ENCODE results near the gene APOL5. TPM values are rescaled to one million over a fixed set of nuclear protein-coding genes. Genes with fewer than 3 reads are reported as not detected.
"Not testable (repeated sequence)": the region's sequence is repeated elsewhere in the genome, so short reads cannot be mapped to it uniquely, and the experiment has no call there.

APOL5 gene
- total RNA-seq, 1 donor from 2014 or later, result not detected

GRCh38 chr22:35695202-35695601 lies 22.5 kb upstream of the APOL5 start:
- H3K9me3 Mint-ChIP-seq (ENCODE audit: unreplicated experiment), result peaks cover 4% of the 10 kb centered on the region
- H3K9ac ChIP-seq (ENCODE audit: low read length), result no peak overlapping the region
- no peaks in the 10 kb centered on the region for H3K4me1 ChIP-seq (ENCODE audit: insufficient read depth, low read length)
- H3K36me3 ChIP-seq (ENCODE audit: insufficient read depth, low read length), result no peaks in the 10 kb centered on the region
- H3K4me3 Mint-ChIP-seq (ENCODE audit: unreplicated experiment), result no peak overlapping the region
- no peak overlapping the region for H3K27ac Mint-ChIP-seq (ENCODE audit: unreplicated experiment)
- no peaks in the 10 kb centered on the region for H3K79me2 ChIP-seq (ENCODE audit: insufficient read depth, low read length)
- H3K4me2 ChIP-seq (ENCODE audit: low read length), result no peak overlapping the region
- no peak for DNase-seq (ENCODE audit: low read depth)
- TF ChIP-seq CTCF (IDR thresholded peaks at IDR 0.05; ENCODE audit: insufficient read depth, low read depth, low read length), result no peak
- TF ChIP-seq EZH2 (IDR thresholded peaks at IDR 0.05; ENCODE audit: insufficient read depth, low read length), result no peak
- no peak overlapping the region for H3K27ac ChIP-seq (ENCODE audit: low read depth, low read length)
- no peak overlapping the region for H2AFZ ChIP-seq (ENCODE audit: low read depth, low read length)
- H3K27me3 ChIP-seq (ENCODE audit: insufficient read depth, low read length), result peaks cover 2% of the 10 kb centered on the region
- peaks cover 19% of the 10 kb centered on the region for H3K27me3 Mint-ChIP-seq (ENCODE audit: low read depth, unreplicated experiment)
- no peaks in the 10 kb centered on the region for H3K4me1 Mint-ChIP-seq (ENCODE audit: low read depth, unreplicated experiment)
- H3K9me3 ChIP-seq (ENCODE audit: insufficient read depth, low read depth, low read length), result no peaks in the 10 kb centered on the region
- H3K4me3 ChIP-seq (ENCODE audit: insufficient read depth, low read depth, low read length), result no peak overlapping the region
- H3K36me3 Mint-ChIP-seq (ENCODE audit: low read depth, unreplicated experiment), result no peaks in the 10 kb centered on the region
- FAIRE-seq, result no peak
- no peaks in the 10 kb centered on the region for H4K20me1 ChIP-seq (ENCODE audit: insufficient read depth, low read length)

GRCh38 chr22:35697142-35697541 lies 20.5 kb upstream of the APOL5 start:
- Histone ChIP-seq H3K79me2 (ENCODE audit: insufficient read depth, low read length) (no peaks in the 10 kb centered on the region), H3K4me1 (ENCODE audit: insufficient read depth, low read length) (no peaks in the 10 kb centered on the region), H2AFZ (ENCODE audit: low read depth, low read length) (no peak overlapping the region), H3K9ac (ENCODE audit: low read length) (no peak overlapping the region), H3K4me3 (ENCODE audit: insufficient read depth, low read depth, low read length) (no peak overlapping the region), H3K27me3 (ENCODE audit: insufficient read depth, low read length) (peaks cover 5% of the 10 kb centered on the region), H4K20me1 (ENCODE audit: insufficient read depth, low read length) (no peaks in the 10 kb centered on the region), H3K4me2 (ENCODE audit: low read length) (no peak overlapping the region), H3K27ac (ENCODE audit: low read depth, low read length) (no peak overlapping the region), H3K36me3 (ENCODE audit: insufficient read depth, low read length) (no peaks in the 10 kb centered on the region), H3K9me3 (ENCODE audit: insufficient read depth, low read depth, low read length) (no peaks in the 10 kb centered on the region)
- no peak overlapping the region for H3K27ac Mint-ChIP-seq (ENCODE audit: unreplicated experiment)
- peaks cover 19% of the 10 kb centered on the region for H3K27me3 Mint-ChIP-seq (ENCODE audit: low read depth, unreplicated experiment)
- H3K4me1 Mint-ChIP-seq (ENCODE audit: low read depth, unreplicated experiment), result no peaks in the 10 kb centered on the region
- no peak overlapping the region for H3K4me3 Mint-ChIP-seq (ENCODE audit: unreplicated experiment)
- H3K9me3 Mint-ChIP-seq (ENCODE audit: unreplicated experiment), result peaks cover 4% of the 10 kb centered on the region
- FAIRE-seq (no peak), DNase-seq (ENCODE audit: low read depth) (no peak)
- no peaks in the 10 kb centered on the region for H3K36me3 Mint-ChIP-seq (ENCODE audit: low read depth, unreplicated experiment)
- TF ChIP-seq CTCF (IDR thresholded peaks at IDR 0.05; ENCODE audit: insufficient read depth, low read depth, low read length) (no peak), EZH2 (IDR thresholded peaks at IDR 0.05; ENCODE audit: insufficient read depth, low read length) (no peak)

GRCh38 chr22:35699852-35700251 lies 17.8 kb upstream of the APOL5 start:
- not testable (repeated sequence) for H4K20me1 ChIP-seq (ENCODE audit: insufficient read depth, low read length); H3K9me3 Mint-ChIP-seq (ENCODE audit: unreplicated experiment); FAIRE-seq

More at GRCh38 chr22:35699852-35700251, 17.8 kb upstream of the APOL5 start:
- not testable (repeated sequence) for H3K4me2 ChIP-seq (ENCODE audit: low read length); H3K36me3 Mint-ChIP-seq (ENCODE audit: low read depth, unreplicated experiment); H3K9ac ChIP-seq (ENCODE audit: low read length); H3K4me3 ChIP-seq (ENCODE audit: insufficient read depth, low read depth, low read length); H3K4me1 ChIP-seq (ENCODE audit: insufficient read depth, low read length); H3K4me1 Mint-ChIP-seq (ENCODE audit: low read depth, unreplicated experiment); H3K9me3 ChIP-seq (ENCODE audit: insufficient read depth, low read depth, low read length); H3K27me3 ChIP-seq (ENCODE audit: insufficient read depth, low read length); DNase-seq (ENCODE audit: low read depth); H3K27ac ChIP-seq (ENCODE audit: low read depth, low read length); H2AFZ ChIP-seq (ENCODE audit: low read depth, low read length); H3K36me3 ChIP-seq (ENCODE audit: insufficient read depth, low read length); H3K79me2 ChIP-seq (ENCODE audit: insufficient read depth, low read length); H3K4me3 Mint-ChIP-seq (ENCODE audit: unreplicated experiment); H3K27ac Mint-ChIP-seq (ENCODE audit: unreplicated experiment)
- H3K27me3 Mint-ChIP-seq (ENCODE audit: low read depth, unreplicated experiment), result peaks cover 17% of the 10 kb centered on the region

All from astrocyte (in vitro differentiated cells and primary cell).